CD4-positive, alpha-beta T cell treated with Interleukin-15 for 1 hour (primary cell): ENCODE results near the gene FOXS1.

Experiments used
- DNase-seq: peaks from one replicate; pipeline ENCODE4 v3.0.0-alpha.2; 2020

The FOXS1 gene

DNA sequence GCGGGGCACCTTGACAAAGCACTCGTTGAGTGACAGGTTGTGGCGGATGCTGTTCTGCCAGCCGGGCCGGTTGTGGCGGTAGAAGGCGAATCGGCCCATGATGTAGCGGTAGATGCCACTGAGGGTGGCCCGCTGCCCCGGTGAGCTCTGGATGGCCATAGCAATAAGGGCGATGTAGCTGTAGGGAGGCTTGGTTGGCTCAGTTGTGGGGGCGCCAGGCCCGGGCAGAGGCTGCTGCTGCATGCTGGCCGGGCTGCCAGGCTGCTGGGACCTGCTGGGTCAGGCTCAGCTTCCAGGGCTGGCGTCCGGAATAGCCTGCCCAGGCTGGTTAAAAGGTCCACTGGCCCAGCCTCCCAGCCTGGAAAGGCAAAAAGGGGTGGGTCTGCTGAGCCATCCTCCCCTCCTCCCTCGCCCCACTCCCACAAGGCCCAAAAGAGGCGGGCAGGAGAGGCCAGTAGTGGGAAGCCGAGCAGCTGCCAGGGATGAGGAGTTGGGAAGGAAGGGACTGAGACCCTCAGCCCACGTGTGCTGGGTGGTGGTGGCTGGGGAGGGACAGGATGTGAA lies at the start of gene FOXS1:
FOXS1 (minus strand) TSS at position 305 of the 564 bp plus-strand sequence; CDS start at position 243, 62 bp downstream.
- DNase-seq = no peak

DNA sequence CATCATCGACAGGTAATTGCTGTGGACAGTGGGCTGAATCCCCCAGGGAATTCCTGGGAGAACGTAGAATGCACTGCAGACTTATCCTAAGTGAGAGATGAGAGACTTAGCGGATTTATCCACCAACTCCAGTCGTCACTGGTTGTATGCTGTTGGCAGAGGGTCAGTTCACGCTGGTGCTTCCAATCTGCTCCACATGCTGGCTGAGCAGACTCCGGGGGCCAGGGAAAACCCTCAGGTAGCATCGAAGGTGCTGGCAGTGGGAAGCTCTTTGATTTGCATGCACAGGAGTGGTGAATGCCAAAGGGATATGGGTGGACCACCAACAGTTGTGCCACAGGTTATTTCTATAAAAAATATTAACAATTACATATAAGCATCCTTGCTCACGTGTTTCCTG lies 45.2 kb upstream of the FOXS1 start:
- DNase-seq = no peak

DNA sequence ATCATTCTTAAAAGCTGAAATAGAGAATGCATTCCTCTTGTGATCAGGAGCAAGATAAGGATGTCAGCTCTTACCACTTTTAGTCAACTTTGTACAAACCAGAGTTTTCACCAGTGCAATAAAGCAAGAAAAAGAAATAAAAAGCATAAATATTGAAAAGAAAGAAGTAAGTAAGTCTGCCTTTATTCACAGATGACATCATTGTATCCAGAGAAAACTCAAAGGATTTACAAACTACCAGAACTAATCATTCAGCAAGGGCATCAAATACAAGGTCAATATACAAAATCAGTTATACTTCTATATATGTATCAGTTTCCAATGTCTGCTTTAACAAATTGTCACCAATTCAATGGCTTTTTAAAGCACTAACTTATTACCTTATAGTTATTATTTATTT lies 38.4 kb upstream of the FOXS1 start:
- DNase-seq = no peak

DNA sequence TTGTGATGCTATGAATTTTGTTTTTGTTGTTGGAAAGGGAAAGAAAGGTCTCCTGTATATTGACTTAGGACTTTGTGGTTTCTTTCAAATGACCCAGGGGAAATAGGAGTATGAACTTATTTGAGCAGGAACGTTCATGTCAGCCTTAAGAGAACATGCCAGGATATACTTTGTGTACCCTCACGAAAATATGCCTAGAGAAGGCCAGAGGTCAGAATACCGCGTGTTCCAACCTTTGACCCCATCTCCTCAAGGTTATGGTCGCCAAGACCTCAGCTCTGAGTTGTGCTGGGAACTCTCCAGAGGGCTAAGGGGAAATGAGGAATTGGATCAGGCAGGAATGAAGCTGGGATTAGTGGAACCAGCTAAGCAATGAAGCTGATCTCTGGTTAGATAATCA lies 36.5 kb upstream of the FOXS1 start:
- DNase-seq = no peak

DNA sequence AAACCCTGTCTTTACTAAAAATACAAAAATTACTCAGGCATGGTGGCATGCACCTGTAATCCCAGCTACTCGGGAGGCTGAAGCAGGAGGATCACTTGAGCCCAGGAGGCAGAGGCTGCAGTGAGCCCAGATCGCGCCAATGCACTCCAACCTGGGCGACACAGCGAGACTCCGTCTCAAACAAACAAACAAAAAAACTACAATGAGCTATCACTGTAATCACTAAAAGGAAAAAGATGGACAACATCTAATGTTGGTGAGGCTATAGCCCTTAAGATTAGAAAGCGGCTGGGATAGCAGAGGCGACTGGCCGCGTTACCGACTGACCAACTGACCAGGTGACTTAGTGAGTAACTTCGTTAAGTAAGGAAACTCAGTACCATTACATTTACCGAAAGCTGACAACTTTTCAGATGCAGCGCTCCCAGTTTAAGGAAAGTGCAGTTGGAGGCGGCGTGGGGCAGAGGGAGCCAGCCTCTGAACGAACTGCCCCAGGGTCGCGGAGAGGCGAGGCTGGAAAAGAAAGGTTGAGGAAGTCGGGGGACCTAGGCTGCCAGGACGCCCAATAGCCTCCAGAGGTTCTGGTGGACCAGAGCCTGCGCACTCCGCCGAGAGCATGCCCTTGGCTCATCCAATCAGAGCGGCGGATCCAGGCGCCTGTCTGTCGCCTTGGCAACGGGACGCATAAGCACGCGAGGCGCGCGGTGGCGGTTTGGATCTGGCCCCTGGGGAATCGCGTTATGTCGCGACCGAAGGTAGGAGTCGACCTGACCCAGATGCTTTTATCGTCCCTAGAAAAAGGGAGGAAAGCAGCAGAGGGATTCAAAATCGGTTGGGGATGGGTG lies 34.0 kb upstream of the FOXS1 start:
- DNase-seq = peak; percentile 90

DNA sequence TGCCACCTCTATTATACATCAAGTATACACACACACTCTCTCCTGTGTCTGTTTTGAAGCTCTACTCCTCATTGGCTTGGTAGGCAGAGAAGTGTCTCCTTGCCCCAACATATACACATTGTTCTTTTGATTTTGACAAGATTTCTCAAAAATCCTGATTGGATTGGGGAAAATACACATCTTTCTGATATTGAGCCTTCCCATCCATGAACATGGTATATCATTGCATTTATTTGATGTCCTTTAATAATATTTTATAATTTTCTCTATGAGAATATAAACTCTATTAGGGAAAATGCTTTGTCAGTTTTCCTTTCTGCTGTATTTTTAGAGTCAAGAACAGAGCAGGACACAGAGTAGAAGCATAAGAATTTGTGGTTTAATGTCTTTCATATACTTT lies 32.3 kb upstream of the FOXS1 start:
- DNase-seq = no peak

DNA sequence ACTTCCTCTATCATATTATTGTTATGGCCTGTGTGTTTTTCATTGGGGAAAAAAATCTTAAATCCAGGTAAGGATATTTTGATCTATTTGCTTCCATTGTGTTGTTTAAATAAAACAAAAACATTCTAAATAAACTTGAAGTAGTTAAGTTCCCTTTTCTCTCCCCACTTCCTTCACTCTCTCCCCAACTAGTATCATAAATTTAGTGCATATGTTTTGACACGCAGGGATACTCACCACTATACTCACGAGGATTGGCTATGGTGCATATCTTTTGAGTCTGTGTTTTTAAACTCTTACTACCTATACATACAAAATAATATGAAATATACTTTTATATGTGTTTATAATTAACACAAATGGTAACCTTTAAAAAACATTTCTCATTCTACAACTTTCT lies 30.3 kb upstream of the FOXS1 start:
- DNase-seq = no peak

DNA sequence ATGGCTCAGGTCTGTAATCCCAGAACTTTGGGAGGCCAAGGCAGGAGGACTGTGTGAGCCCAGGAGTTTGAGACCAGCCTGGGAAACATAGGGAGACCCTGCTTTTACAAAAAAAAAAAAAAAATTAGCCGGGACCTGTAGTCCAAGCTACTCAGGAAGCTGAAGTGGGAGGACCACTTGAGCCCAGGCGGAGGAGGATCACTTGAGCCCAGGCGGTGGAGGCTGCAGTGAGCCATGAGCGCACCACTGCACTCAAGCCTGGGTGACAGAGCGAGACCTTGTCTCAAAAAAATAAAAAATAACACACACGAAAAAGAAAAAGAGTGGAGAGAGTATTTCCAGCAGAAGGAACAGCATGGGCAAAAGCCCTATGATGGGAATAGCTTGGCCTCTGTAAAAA lies 27.0 kb upstream of the FOXS1 start:
- DNase-seq = no peak

DNA sequence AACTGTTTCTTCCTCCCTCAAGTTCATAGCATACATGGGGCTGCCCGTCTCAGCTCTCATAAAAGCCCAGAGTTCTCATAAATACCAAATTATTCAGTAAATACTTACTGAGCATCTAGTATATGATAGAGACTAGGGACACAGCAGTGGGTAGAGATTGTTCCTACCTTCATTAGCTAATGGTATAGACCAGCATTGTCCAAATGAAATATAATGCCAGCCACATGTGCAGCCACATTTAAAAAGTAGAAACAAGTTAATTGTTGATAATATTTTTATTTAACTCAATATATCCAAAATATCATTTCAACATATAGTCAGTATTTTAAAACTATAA lies 26.2 kb upstream of the FOXS1 start:
- DNase-seq = no peak

DNA sequence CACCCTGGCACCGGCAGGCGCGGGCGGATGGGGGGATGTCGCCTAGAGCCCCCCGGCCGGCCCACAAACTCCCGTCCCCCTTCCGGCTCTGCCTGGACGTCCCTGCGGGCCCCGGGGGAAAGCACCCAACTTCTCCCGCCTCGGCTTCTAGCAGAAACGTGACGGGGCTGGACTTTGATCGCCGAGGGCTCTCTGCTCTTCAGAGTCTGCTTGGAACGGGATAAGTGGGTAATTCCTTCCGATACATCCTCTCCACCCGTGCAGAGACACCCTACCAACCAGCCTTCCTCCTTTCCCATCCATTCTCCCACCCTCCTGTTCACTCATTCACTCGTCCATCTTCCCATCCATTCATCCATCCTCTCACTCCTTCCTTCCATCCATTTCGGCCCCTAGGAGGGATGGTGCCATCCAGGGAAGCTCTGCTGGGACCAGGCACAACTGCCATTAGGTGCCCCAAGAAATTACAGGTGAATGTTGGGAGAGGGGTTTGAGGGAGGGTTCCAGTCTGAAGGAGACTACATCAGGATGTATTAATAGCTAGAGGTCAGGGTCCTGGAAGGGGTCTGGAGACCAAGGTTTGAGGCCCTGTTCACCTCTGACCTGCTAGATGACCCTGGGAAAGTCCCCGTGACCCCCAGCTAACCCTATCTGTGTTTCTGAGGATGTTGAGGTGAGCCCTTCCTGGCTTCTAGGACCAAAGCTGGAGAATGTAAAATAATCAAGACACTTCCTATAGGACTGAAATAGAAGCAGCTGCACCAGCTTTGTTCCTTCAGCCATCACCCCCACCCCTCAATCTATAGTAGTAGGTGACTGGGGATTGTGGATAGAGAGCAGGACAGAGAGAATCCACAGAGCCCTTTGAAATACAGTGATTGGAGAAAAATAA lies 25.6 kb upstream of the FOXS1 start:
- DNase-seq = no peak

DNA sequence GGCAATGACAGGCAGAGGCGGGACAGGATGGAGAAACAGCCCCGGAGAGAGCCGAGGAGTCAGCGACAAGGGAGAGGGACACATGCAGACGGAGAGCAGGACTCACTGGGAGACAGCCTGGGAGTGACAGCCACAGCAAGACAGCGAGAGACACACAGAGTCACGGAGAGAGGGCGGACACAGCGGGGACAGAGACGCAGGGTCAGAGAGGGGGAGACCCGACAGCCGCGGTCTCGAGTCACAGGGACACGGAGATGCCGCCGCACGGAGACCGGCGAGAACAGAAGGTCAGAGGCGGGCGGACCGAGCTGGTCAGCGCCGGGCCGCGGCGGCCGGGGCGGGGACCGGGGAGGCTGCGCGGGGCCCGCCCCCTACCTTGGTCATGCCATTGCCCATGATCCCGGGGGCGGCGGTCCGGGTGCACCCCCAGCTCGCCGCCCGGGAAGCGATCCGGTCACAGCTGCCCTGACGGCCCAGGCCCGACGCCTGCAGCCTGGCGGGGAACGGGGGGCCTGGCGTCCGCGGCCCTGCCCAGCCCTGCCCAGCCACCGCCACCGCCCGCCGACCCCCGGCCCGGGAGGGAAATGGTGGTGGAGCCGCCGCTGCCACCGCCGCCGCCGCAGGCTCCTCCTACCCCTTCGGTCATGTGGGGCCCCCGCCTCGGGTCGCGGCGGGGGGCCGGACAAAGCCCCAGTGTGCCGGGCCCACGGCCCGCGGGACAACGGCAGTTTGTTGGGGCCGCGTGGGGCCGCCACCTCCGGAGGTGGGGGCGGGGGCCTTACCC lies 24.7 kb upstream of the FOXS1 start, which contains the start of the genes DUSP15 and TTLL9:
DUSP15 (minus strand) TSS at position 586 of the 784 bp plus-strand sequence; CDS start at position 396, 190 bp downstream.
TTLL9 (plus strand) TSS at position 693 of the 784 bp plus-strand sequence. CDS start 493 bp downstream, outside the sequence.
- DNase-seq = no peak

DNA sequence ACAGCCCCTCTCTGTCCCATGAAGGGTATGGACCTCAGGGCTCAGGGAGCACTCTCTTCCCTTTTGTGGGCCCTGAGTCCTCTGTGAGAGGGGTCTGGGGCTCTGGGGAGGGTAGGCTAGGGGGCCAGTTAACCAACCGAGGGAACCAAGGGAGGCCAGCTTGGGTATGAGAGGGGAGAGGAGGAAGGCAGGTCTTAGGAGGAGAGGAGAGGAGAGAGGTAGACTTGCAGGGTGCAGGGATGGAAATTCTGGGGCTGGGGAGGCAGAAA lies 24.2 kb upstream of the FOXS1 start:
- DNase-seq = no peak

DNA sequence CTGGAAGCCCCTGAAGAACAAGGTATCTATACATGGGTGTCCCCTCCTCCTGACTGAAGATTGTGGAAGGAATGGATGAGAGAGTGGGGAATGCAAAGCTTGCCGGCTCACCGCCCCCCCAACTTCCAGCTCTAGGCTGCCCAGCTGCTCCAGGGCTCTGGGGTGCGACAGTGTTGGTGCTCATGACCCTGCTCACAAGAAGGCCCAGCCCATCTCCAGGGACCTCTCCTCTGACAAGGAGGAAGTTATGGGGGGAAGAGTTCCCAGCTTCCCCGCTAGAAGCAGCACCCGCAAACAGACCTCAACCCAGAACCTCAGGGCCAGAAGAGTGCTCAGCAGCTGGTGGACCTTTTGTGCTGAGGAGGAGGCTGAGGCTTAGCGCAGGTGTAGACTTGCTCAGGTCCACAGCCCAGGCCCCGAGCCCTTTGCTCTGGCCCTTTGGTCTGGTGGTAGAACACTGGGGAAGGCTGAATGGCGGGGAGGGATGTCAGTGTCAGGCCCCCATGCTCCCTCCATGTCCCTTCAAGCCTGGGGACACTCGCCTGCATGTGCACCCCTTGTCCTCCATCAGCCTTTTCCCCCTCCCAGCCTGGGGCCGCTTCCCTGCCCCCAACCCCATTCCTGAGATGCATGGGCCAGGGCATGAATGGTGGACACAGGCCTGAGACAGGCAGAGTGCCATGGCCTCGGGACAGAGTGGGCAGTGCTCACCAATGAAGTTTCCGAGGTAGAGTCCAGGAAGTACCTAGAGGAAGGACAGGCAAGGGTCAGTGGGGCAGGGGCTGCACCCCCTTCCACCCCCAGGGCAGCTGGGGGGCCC lies 23.7 kb upstream of the FOXS1 start:
- DNase-seq = no peak

DNA sequence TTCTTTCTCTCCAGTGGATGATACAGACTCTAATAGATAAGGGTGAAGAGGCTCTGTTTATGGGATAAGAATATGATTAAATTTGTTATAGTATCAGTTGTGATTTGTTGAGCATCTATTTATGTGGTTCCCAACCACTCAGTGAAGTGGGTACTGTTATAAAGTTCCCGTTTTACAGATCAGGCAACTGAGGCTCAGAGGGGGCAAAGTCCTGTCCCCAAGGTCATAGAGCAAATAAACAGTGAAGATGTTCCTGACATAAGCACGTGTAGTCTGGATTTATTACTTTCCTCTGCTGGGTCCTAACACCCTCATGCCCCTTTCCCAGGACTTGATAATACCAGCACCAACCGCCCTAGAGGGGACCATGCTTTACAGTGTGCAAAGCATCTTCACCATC lies 20.8 kb upstream of the FOXS1 start:
- DNase-seq = no peak

DNA sequence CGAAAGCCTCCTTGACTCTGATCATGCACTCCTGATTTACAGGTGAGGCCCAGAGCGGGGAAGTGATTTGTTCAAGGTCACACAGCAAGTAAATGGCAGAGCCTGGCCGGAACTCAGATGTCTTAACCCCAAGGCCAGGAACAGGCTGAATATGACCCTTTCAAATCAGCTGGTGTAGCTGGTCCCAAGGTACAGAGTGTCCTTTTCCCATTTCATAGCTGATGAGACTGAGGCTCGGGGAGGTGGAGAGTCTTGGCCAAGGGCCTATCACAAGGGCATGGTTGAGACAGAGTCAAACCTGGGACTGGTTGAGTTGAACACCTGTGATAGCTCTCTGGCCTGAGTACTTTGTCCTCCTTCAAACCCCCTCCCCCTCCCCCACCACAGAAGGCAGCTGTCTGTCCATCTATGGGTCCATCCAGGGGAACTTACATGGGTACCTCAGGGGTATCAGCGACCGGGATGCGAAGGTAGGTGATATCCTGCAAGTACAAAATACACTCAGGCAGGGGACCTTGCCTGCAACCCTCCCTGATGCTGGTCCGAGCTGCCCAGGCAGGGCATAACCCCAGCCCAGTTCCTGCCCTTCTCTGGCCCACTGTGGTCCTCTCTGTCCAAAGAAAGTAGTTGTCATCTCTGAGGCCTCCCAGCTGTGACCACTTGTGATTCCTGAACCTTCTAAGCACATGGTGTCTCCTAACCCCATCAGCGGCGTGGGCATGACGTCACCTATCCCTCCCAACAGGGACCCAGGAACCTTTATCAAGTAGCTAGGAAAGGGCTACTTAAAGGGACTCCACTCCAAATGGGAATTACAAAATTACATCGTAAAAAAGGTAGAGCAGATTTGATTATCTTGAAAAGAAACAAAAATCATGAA lies 19.4 kb upstream of the FOXS1 start:
- DNase-seq = no peak

DNA sequence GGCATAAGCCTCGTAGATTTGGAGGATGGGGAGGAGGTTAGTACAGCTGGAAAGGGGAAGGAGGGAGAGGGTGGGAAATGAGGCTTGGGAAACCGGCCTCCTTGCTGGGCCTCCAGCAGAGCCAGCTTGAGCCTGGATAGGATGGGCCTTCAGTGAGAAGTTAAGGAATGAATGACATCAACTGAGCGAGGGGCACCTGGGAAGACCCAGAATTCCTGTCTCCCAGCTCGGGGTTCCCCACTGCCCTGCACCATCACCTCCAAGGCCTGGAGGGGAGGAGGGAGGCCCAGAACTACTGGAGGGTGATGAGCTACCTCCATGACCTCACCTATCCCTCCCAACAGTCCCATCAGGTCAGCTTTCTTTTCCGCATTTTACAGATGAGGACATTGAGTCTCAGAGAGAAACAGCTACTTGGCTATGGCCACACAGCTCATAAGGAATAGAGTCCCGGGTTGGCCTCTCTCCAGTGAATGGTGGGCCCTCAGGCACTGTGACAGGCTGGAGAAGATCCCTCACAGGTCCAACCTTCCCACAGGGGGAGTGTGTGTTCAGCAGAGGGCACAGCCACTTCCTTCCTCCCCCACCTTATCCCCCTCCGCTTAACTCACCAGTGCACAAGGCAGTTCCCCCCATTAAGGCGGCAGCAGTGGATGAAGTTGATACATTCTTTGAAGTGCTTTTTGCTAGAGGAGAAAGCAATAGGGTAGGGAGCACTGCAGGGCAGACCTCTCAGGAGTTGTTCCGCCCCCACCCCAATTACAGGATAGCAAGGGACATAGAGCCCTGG lies 18.1 kb upstream of the FOXS1 start:
- no peak for DNase-seq

DNA sequence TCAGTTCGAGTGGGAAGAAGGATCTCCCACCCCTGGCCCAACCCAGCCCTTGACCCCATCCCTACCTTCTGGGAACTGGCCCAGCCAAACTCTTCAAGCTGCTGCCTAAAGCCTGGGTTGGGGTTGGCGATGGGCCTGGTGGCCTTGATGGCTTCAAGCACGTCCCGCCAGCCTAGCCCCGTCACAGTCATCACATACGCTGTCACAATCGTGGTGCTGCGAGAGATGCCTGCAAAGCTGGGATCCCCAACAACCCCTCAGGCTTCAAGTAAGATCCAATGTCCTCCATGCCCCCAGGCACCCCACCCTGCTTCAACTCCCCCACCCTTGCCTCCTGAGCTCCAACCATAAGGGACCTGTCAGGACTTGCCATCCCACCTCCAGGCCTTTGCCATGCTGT lies 17.1 kb upstream of the FOXS1 start:
- DNase-seq = no peak

DNA sequence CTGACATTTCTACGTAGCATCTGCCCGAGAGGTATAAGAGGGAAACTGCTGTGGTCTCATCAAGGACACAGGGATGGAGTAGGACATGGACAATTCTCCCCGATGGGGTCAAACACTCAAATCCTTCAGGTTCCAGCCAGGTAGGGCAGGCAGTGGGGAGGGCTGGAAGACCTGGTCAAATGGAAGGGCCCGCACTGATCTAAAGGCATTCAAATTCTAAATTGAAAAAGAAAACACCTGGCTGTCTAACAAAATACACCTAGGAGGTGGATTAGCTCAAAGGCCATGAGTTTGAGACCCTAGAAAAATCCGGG lies 16.7 kb upstream of the FOXS1 start:
- no peak for DNase-seq

DNA sequence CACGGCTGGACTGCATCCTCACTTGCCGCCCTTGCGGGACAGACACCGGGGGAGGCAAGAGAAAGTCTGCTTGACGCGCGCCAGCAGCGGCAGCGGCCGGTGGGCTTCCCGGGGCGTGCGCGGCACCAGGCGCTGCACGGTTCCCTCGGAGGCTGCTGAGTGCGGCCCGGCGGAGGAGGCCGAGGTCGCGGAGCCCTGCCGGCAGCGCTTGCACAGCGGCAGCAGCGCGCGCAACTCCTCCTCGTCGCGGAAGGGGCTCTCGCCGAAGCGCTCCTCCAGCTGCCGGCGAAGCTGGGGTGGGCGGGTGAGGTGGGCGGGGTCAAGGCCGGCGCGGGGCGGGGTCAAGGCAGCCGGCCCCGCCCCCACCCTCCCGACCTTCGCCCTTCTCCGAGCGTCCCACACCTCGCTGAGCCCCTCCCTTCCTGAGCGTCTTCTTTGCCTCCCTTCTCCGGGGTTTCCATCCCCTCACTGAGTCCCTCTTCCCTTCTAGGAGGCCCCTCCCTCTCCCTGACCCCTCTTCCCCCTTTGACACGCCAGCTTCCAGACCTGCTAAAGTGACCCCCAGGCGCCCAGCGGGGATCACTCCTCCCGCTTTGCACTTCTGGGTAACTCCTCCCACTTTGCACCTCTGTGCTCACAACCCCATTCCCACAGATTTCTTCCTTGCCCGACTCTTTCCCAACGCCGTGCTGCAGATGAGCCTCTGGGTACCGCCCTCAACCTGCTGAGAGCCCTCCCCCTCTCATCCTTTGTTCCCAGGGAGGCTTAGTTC lies 16.2 kb upstream of the FOXS1 start:
- peak; percentile 78 for DNase-seq

DNA sequence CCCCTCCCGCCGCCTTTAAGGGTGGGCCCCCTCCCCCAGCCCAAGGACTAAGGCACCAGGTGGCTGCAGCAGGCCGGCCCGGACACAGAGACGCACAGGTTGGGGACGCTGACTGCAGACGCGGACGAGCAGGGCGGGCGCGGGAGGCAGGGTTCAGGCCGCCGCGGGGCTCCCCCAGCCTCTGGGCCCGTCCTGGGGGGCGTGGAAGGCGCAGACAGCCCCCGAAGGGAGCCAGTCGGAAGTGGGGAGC lies 15.7 kb upstream of the FOXS1 start:
- DNase-seq = no peak
